K562 (cell line): ENCODE data around the gene MAN1A1. TPM values are rescaled to one million over a fixed set of nuclear protein-coding genes. Genes with fewer than 3 reads are reported as not detected.
A peak's percentile ranks its signal among the peaks of the same experiment; 100 is the strongest.

ENCODE experiments used
- ATAC-seq: fragments of 200-7000 bp; cut with Tn5 transposase; 3 replicates; pipeline ENCODE4 v1.9.1; 2020; ENCODE audit warnings: moderate library complexity
- BruUV-seq: library from RNA; stranded (reverse); fragments of 400-500 nt; replicated peaks from 2 replicates; lab custom pipeline; 2021; lab: Mats Ljungman, UMichigan
- CTCF ChIA-PET: fragments of 300-600 bp; formaldehyde crosslinking; extraction: SDS; loops from one replicate; lab custom pipeline; 2021; ENCODE audit warnings: low intra/inter-chr PET ratio; lab: Yijun Ruan, JAX
- POLR2A ChIA-PET: fragments of 300-600, 350-650 bp; sonication (Branson Sonifier 250); formaldehyde crosslinking; extraction: SDS; loops from one replicate; lab custom pipeline; 2021; ENCODE audit warnings: antibody characterized with exemption, inconsistent platforms; lab: Yijun Ruan, JAX
- DNase-seq, 4 experiments: peaks; one replicate each; pipeline versions ENCODE4 v3.0.0 to v3.0.0-alpha.2; 2011 to 2018; ENCODE audit warnings: low spot score in 3 of 4, mixed read lengths in 3 of 4; ENCODE audit errors: extremely low read depth in 1 of 4
- FAIRE-seq: peaks from 2 replicates; lab custom pipeline; 2011; peaks lifted over from hg19 to GRCh38; lab: Jason Lieb, UNC
- H2AFZ ChIP-seq: 2 replicates; pipeline ENCODE4 v1.6.0; 2011; ENCODE audit warnings: low read depth, low read length, control low read depth, inconsistent platforms
- H3K27ac ChIP-seq: fragments of 200-600 bp; 3 replicates; pipeline ENCODE4 v1.8.0; 2011; ENCODE audit warnings: low read depth, mild to moderate bottlenecking, control low read depth, inconsistent platforms, low read length, moderate library complexity, mixed read lengths; ENCODE audit errors: extremely low read depth
- H3K27me3 ChIP-seq, 2 experiments: fragments of 300-600 bp in 1 of 2; 2 replicates in 1 of 2; 3 replicates in 1 of 2; pipeline versions ENCODE4 v1.6.0 to v1.8.0; 2011; ENCODE audit warnings: inconsistent platforms in 2 of 2, low read length in 2 of 2, mild to moderate bottlenecking in 1 of 2, mixed read lengths in 1 of 2, moderate library complexity in 1 of 2; ENCODE audit not compliant: control insufficient read depth in 2 of 2, insufficient read depth in 2 of 2
- H3K36me3 ChIP-seq: fragments of 300-600 bp; 3 replicates; pipeline ENCODE4 v1.8.0; 2011; ENCODE audit warnings: mild to moderate bottlenecking, low read length, inconsistent platforms; ENCODE audit not compliant: control insufficient read depth, insufficient read depth
- H3K4me1 ChIP-seq, 2 experiments: fragments of 200-600 bp in 1 of 2; replicated peaks in 1 of 2; 2 replicates in 1 of 2; 3 replicates in 1 of 2; pipeline versions ENCODE4 v1.5.1 to v1.8.0; 2011; ENCODE audit warnings: inconsistent platforms in 2 of 2, low read length in 2 of 2, mild to moderate bottlenecking in 1 of 2, mixed read lengths in 1 of 2, moderate library complexity in 1 of 2; ENCODE audit not compliant: control insufficient read depth in 2 of 2, insufficient read depth in 2 of 2
- H3K4me2 ChIP-seq: 2 replicates; pipeline ENCODE4 v1.6.1; 2011; ENCODE audit warnings: low read length, control low read depth, inconsistent platforms, mixed read lengths; ENCODE audit not compliant: insufficient read depth
- H3K4me3 ChIP-seq: fragments of 200-600 bp; sonication (generic), shearing (Covaris generic); 2 replicates; pipeline ENCODE4 v1.5.1; 2016; ENCODE audit warnings: control low read depth, inconsistent platforms
- H3K79me2 ChIP-seq: fragments of 200-600 bp; 3 replicates; pipeline ENCODE4 v1.8.0; 2011; ENCODE audit warnings: low read length, inconsistent platforms; ENCODE audit not compliant: control insufficient read depth, insufficient read depth
- H3K9ac ChIP-seq, 2 experiments: 2 replicates each; pipeline versions ENCODE4 v1.6.0 to v1.6.1; 2011; ENCODE audit warnings: low read depth in 2 of 2, low read length in 2 of 2, control low read depth in 1 of 2, inconsistent platforms in 1 of 2, mild to moderate bottlenecking in 1 of 2, mixed read lengths in 1 of 2; ENCODE audit not compliant: insufficient read depth in 1 of 2
- H3K9me1 ChIP-seq: one replicate; pipeline ENCODE4 v1.6.0; 2011; ENCODE audit warnings: inconsistent platforms, mild to moderate bottlenecking, low read length, moderate library complexity; ENCODE audit not compliant: control insufficient read depth, insufficient read depth
- H3K9me3 ChIP-seq: replicated peaks from 2 replicates; pipeline ENCODE4 v1.5.1; 2011; ENCODE audit warnings: low read depth, low read length, inconsistent platforms; ENCODE audit not compliant: control insufficient read depth, insufficient read depth
- H4K20me1 ChIP-seq: replicated peaks from 2 replicates; pipeline ENCODE4 v1.6.1; 2011; ENCODE audit warnings: low read length, inconsistent platforms, mixed read lengths; ENCODE audit not compliant: control insufficient read depth, insufficient read depth
- PURB ChIP-seq: sonication (generic); formaldehyde crosslinking; IDR thresholded peaks from 2 replicates; pipeline ENCODE4 v1.9.0; 2021; ENCODE audit warnings: low read depth, mild to moderate bottlenecking, missing genetic modification reagents
- RBM15 ChIP-seq: fragments of 200-400 bp; formaldehyde crosslinking; IDR thresholded peaks from 2 replicates; pipeline ENCODE4 v1.6.1; 2018; ENCODE audit warnings: mild to moderate bottlenecking, low read length, moderate library complexity; ENCODE audit not compliant: insufficient read depth
- SNRNP70 ChIP-seq: fragments of 200-400 bp; formaldehyde crosslinking; optimal IDR thresholded peaks from 2 replicates; pipeline ENCODE3; 2017; ENCODE audit warnings: low read depth, low read length
- YBX1 ChIP-seq: fragments of 450-650 bp; IDR thresholded peaks from 2 replicates; pipeline ENCODE4 v1.7.1; 2016; ENCODE audit warnings: mild to moderate bottlenecking
- ZNF24 ChIP-seq: fragments of 450-650 bp; IDR thresholded peaks from 2 replicates; pipeline ENCODE4 v1.6.1; 2016
- ZNF584 ChIP-seq: fragments of 200-800 bp; sonication (Bioruptor generic); IDR thresholded peaks from 2 replicates; pipeline ENCODE4 v1.6.1; 2016; ENCODE audit warnings: low read depth, mild to moderate bottlenecking, missing genetic modification characterization, missing compliant biosample characterization
- WGBS: fragments of 100-300 bp; shearing (Covaris generic); methylation state at CpG from one replicate; pipeline ENCODE4 v1.1.6; 2016; ENCODE audit warnings: low coverage, mixed read lengths; ENCODE audit not compliant: insufficient coverage; ENCODE audit errors: missing lambda C conversion rate; 5-methylcytosine and 5-hydroxymethylcytosine counted together
- in situ Hi-C: fragments of 300-500 bp; cut with MboI; formaldehyde crosslinking; loops from 4 replicates; pipeline ENCODE4 v1.15.0; 2018; ENCODE audit warnings: inconsistent platforms, mixed read lengths
- intact Hi-C: fragments of 100-400 bp; cut with micrococcal nuclease; formaldehyde crosslinking; loops from 2 replicates; pipeline ENCODE4 v1.14.2; 2022
- polyA plus RNA-seq, 8 experiments: library from polyadenylated mRNA; depleted of rRNA in 4 of 8; stranded (reverse) in 5 of 8; unstranded in 3 of 8; fragments of >200 nt; fragmentation: Nextera tagmentation in 2 of 8; fragmentation: Illumina TruSeq in 1 of 8; extraction: Ambion mirVana in 2 of 8; extraction: Trizol in 1 of 8; gene quantifications; 2 replicates each; pipeline versions ENCODE4 v1.2.1 to v1.2.3, GENCODE V29; 2011 to 2014; ENCODE audit warnings: inconsistent platforms in 1 of 8, missing spikeins in 1 of 8
- total RNA-seq, 7 experiments: library from RNA; depleted of rRNA in 6 of 7; stranded (reverse); fragments of >200 nt in 6 of 7; fragmentation: Illumina TruSeq in 2 of 7; extraction: Trizol in 2 of 7; gene quantifications; 2 replicates each; pipeline versions ENCODE4 v1.2.1 to v1.2.3, GENCODE V29; 2011 to 2021; ENCODE audit warnings: low replicate concordance in 1 of 7
- TF ChIP-seq, protein P1 (sequence below), 2 experiments: fragments of 450-650 bp in 1 of 2; sonication (generic) in 1 of 2; formaldehyde crosslinking in 1 of 2; IDR thresholded peaks; 2 replicates each; pipeline versions ENCODE4 v1.7.1 to v1.9.0; 2016 to 2022; ENCODE audit warnings: inconsistent platforms in 1 of 2, mild to moderate bottlenecking in 1 of 2, missing genetic modification reagents in 1 of 2

The MAN1A1 gene
- total and polyA plus RNA-seq, 9 of the 15 experiments (the other 6 are each of a cell fraction or from before 2014, with no cell fraction given), result 24.5 to 78.4 (median 59.7) TPM

DNA sequence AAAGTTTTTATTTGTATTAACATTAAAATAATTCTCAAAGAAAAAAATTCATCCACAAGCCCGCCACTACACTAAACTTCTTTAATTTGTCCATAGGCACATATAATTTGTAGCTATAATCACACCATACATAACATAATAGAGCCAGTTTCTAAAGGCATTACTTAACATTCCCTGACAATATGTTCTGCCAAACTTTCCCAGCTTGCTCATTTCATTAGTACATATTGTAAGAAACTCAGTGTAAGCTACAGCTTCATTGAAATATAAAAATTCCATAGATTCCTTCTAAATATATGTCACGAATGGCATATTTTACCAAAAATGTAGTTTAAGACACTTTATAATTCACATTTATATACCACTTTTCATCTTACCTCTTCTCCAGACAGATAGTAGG is 59.3 kb downstream of the MAN1A1 start:
- 100% methylated on average over 2 of the region's 2 CpGs for WGBS
- no peak for TF ChIP-seq PURB (CRISPR knock-in tag)
- no peaks in the 10 kb centered on the region for H3K27me3 ChIP-seq
- CTCF ChIA-PET, result no interaction called here
- H3K9me1 ChIP-seq, result no peaks in the 10 kb centered on the region
- no peak overlapping the region for H3K27ac ChIP-seq
- H3K4me1 ChIP-seq, result no peaks in the 10 kb centered on the region
- FAIRE-seq (no peak), DNase-seq (no peak), ATAC-seq (no peak)
- no peaks in the 10 kb centered on the region; the same call in 1 of the 2 replicates for H3K9me3 ChIP-seq
- POLR2A ChIA-PET, result interaction anchor here (1.0 to 1.1 kb wide), 2 partner anchors 19 to 23 kb away, joined by 3 read pairs; no protein-coding TSS in a partner anchor
- peaks cover 88% of the 10 kb centered on the region for H3K79me2 ChIP-seq
- H3K9ac ChIP-seq, result no peak overlapping the region
- in situ Hi-C loops, result no loop called here
- H3K36me3 ChIP-seq, result peaks cover 89% of the 10 kb centered on the region
- H3K4me2 ChIP-seq, result no peak overlapping the region
- H3K4me3 ChIP-seq, result no peak overlapping the region
- intact Hi-C loops, result no loop called here
- no peaks in the 10 kb centered on the region for H4K20me1 ChIP-seq
- BruUV-seq, result no TSS peak
- no peak overlapping the region for H2AFZ ChIP-seq

DNA sequence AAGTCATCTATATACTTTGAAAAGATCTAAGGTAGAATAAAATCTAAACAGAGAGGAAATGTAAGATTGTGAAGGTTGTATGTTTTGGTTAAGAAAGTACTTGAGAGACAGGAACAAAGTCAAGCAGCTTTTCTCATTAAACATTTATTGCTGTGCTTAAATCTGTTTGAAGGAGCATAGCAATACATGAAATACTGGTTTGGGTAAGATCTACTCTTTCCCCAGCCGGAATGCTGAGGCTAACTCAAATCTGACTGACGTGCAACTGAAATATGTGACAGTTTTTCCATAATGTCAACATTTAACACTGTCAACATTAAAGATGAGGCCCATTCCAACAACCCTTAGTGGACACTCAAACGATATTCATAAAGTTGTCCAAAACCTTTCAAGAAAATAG is 59.9 kb downstream of the MAN1A1 start:
- peaks cover 87% of the 10 kb centered on the region for H3K79me2 ChIP-seq
- no peak overlapping the region for H2AFZ ChIP-seq
- ATAC-seq (no peak), FAIRE-seq (no peak), DNase-seq (no peak)
- H3K36me3 ChIP-seq, result peaks cover 89% of the 10 kb centered on the region
- no peaks in the 10 kb centered on the region for H3K27me3 ChIP-seq
- POLR2A ChIA-PET, result interaction anchor here (1.1 kb wide), 1 partner anchor 24 kb away, joined by 3 read pairs; no protein-coding TSS in a partner anchor
- CTCF ChIA-PET, result no interaction called here
- no peak overlapping the region for H3K27ac ChIP-seq
- H4K20me1 ChIP-seq, result no peaks in the 10 kb centered on the region
- H3K9me1 ChIP-seq, result no peaks in the 10 kb centered on the region
- intact Hi-C loops (no loop called here), in situ Hi-C loops (no loop called here)
- BruUV-seq, result no TSS peak
- H3K4me3 ChIP-seq, result no peak overlapping the region
- H3K9ac ChIP-seq, result no peak overlapping the region
- H3K4me2 ChIP-seq, result no peak overlapping the region
- no peaks in the 10 kb centered on the region; the same call in 1 of the 2 replicates for H3K9me3 ChIP-seq
- no peaks in the 10 kb centered on the region for H3K4me1 ChIP-seq
- WGBS, result 84% methylated on average over 3 of the region's 3 CpGs
- TF ChIP-seq, protein P1, sequence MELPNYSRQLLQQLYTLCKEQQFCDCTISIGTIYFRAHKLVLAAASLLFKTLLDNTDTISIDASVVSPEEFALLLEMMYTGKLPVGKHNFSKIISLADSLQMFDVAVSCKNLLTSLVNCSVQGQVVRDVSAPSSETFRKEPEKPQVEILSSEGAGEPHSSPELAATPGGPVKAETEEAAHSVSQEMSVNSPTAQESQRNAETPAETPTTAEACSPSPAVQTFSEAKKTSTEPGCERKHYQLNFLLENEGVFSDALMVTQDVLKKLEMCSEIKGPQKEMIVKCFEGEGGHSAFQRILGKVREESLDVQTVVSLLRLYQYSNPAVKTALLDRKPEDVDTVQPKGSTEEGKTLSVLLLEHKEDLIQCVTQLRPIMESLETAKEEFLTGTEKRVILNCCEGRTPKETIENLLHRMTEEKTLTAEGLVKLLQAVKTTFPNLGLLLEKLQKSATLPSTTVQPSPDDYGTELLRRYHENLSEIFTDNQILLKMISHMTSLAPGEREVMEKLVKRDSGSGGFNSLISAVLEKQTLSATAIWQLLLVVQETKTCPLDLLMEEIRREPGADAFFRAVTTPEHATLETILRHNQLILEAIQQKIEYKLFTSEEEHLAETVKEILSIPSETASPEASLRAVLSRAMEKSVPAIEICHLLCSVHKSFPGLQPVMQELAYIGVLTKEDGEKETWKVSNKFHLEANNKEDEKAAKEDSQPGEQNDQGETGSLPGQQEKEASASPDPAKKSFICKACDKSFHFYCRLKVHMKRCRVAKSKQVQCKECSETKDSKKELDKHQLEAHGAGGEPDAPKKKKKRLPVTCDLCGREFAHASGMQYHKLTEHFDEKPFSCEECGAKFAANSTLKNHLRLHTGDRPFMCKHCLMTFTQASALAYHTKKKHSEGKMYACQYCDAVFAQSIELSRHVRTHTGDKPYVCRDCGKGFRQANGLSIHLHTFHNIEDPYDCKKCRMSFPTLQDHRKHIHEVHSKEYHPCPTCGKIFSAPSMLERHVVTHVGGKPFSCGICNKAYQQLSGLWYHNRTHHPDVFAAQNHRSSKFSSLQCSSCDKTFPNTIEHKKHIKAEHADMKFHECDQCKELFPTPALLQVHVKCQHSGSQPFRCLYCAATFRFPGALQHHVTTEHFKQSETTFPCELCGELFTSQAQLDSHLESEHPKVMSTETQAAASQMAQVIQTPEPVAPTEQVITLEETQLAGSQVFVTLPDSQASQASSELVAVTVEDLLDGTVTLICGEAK (IDR thresholded peaks at IDR 0.05), result 0 out of 2 replicates have a peak, but pooled peaks have one; percentile 27
- TF ChIP-seq, protein P1 (CRISPR knock-in tag; IDR thresholded peaks at IDR 0.05), result no peak
- no peak for TF ChIP-seq RBM15
- TF ChIP-seq ZNF584 (CRISPR knock-in tag), result no peak
- TF ChIP-seq SNRNP70, result no peak
- TF ChIP-seq YBX1, result no peak
- no peak for TF ChIP-seq ZNF24
